Omental fat pad (tissue), 4 donors: ENCODE results near the gene BST2. TPM values are rescaled to one million over a fixed set of nuclear protein-coding genes. Genes with fewer than 3 reads are reported as not detected.

Experiments
- ATAC-seq: fragments of 150-250 bp; one replicate; pipeline ENCODE4 v1.9.1; 2016; ENCODE audit warnings: mild to moderate bottlenecking, moderate library complexity; ENCODE audit not compliant: low FRiP score
- DNase-seq: peaks from one replicate; pipeline ENCODE4 v3.0.0-alpha.2; 2019; ENCODE audit warnings: low spot score
- CTCF ChIP-seq, 3 donors: fragments of 450-650 bp; IDR thresholded peaks; one replicate each; pipeline ENCODE4 v1.5.1; 2016 to 2017; ENCODE audit warnings: antibody characterized with exemption in 3 of 3, mild to moderate bottlenecking in 3 of 3, moderate library complexity in 2 of 3
- total RNA-seq, 4 donors: library from RNA; depleted of rRNA; stranded (reverse); fragments of >200 nt; gene quantifications; one replicate each; pipeline ENCODE4 v1.1.0, GENCODE V29; 2016

The BST2 gene
- total RNA-seq, 4 donors from 2014 or later: 126 to 368 (median 146) TPM

DNA sequence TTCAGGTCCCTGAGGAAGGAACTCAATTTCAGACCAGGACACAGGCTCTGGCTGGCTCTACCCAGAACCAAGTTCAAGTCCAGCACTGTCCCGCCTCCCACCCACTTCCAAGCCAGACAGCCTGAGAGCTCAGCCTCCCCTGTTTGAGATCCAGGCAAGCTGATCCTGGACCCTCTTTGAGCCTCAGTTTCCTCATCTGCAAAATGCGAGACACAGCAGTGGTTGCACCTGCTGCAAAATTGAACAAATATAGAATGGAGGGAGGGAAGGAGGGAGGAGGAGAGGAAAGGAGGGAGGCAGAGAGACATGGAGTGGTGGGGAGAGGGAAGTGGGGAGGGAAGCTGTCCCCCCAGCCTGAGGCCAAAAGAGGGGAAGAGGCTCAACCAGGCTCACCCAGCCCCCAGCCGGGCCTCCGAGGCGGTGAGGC is 42.3 kb upstream of the BST2 start:
- DNase-seq (no peak), ATAC-seq (no peak)
- TF ChIP-seq CTCF (IDR thresholded peaks at IDR 0.05): no peak

DNA sequence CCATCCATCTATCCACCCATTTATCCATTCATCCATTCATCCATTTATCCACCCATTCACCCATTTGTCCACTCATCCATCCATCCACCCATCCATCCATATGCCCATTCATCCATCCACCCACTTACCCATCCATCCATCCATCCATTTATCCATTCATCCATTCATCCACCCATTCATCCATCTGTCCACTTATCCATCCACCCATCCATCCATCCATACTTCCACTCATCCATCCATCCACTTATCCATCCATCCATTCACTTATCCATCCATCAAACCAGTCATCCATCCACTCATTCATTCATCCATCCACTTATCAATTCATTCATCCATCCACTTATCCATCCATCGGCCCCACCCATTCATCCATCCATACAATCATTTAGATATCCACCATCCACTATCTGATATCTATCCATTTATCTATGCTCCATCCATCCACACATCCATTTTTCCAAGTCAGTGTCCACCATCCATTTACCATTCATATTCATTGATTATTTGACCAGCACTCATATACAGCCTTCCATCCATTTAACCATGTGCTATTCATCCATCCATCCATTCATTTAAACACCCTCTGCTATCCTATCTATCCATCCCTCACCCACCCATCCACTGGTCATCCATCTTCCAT is 40.2 kb upstream of the BST2 start:
- DNase-seq (no peak), ATAC-seq (no peak)
- TF ChIP-seq CTCF (IDR thresholded peaks at IDR 0.05): no peak

DNA sequence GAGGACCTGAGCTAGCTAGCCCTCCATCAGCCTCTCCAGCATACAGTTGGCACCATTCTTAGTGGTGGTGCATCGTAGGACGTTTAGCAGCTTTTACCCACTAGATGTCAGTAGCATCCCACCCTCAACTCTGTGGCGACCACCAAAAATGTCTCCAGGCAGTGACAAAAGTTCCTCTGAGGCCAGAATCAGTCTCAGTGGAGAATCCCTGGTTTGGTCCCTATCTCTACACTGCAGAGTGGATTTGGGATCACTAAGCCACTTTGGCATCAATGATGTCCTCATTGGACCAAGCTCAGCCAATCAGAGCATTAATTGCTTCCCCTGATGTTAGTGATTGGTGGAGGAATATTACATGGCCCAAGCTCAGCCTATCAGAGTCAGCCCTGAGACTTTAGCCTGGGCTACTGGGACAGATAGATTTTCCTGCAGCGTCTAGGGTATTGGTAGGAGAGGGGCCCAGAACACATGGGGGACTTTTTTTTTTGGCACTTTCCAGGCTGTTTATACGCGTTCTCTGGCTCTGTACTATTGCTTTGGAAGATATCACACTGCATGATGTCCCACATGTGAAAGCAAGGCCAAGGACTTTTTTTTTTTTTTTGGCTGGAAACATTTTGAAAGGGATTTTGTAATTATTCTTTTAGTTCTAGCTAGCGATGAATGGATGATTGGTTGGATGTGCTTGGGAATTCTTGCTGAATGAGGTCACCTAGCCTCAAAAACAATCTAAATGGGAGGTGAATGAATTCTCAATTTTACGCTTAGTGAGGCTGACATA is 36.0 kb upstream of the BST2 start:
- no peak for ATAC-seq
- DNase-seq: no peak
- no peak for TF ChIP-seq CTCF (IDR thresholded peaks at IDR 0.05)

DNA sequence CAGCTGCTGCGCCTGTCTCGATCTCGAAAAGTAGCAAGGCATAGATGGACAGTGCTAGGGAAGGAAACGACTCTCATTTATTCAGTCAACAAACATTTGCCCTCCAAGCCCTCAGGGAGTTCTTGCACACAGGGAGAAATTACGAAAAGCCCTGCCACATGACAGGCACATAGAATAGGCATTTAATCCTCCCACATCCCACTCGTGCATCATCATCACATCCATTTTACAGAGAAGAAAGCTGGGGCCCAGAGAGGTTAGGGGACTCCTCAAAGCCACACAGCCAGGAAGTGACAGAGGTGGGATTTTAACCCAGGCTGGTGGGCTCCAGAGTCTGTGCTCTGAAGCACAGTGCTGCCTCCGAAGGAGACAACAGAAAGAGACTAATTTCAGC is 31.4 kb upstream of the BST2 start:
- ATAC-seq (no peak), DNase-seq (no peak)
- TF ChIP-seq CTCF (IDR thresholded peaks at IDR 0.05): no peak

GRCh38 chr19:17436094-17436873 is 30.9 kb upstream of the BST2 start:
- no peak for TF ChIP-seq CTCF (IDR thresholded peaks at IDR 0.05)
- DNase-seq (no peak), ATAC-seq (no peak)

GRCh38 chr19:17435218-17435617 is 29.8 kb upstream of the BST2 start:
- DNase-seq: no peak
- no peak for ATAC-seq
- no peak for TF ChIP-seq CTCF (IDR thresholded peaks at IDR 0.05)
